Transverse colon (tissue), 4 donors: ENCODE results near the gene CDC20.

Source experiments
- EP300 ChIP-seq: sonication (generic); formaldehyde crosslinking; IDR thresholded peaks from one replicate; pipeline ENCODE4 v1.6.1; 2017; ENCODE audit warnings: antibody characterized with exemption, low read depth
- POLR2A ChIP-seq: fragments of 450-650 bp; IDR thresholded peaks from one replicate; pipeline ENCODE4 v1.6.1; 2016; ENCODE audit warnings: antibody characterized with exemption, mild to moderate bottlenecking, moderate library complexity
- POLR2AphosphoS5 ChIP-seq, 3 donors: sonication (generic); formaldehyde crosslinking; IDR thresholded peaks; one replicate each; pipeline ENCODE4 v1.6.1; 2016; ENCODE audit warnings: antibody characterized with exemption in 3 of 3
- TF ChIP-seq, protein P1 (sequence below), 5 experiments: fragments of 200-600 bp in 3 of 5; fragments of 450-650 bp in 2 of 5; sonication (generic) in 3 of 5; IDR thresholded peaks; 1 replicate in 2 of 5; 2 replicates in 3 of 5; pipeline ENCODE4 v1.5.1; 2016 to 2017; ENCODE audit warnings: antibody characterized with exemption in 5 of 5, inconsistent platforms in 3 of 5, mild to moderate bottlenecking in 2 of 5, moderate library complexity in 1 of 5

GRCh38 chr1:43377831-43378230, 19.1 kb downstream of the CDC20 start:
- TF ChIP-seq EP300 (no peak), POLR2AphosphoS5 (IDR thresholded peaks at IDR 0.05) (no peak), POLR2A (no peak)
- TF ChIP-seq, protein P1, sequence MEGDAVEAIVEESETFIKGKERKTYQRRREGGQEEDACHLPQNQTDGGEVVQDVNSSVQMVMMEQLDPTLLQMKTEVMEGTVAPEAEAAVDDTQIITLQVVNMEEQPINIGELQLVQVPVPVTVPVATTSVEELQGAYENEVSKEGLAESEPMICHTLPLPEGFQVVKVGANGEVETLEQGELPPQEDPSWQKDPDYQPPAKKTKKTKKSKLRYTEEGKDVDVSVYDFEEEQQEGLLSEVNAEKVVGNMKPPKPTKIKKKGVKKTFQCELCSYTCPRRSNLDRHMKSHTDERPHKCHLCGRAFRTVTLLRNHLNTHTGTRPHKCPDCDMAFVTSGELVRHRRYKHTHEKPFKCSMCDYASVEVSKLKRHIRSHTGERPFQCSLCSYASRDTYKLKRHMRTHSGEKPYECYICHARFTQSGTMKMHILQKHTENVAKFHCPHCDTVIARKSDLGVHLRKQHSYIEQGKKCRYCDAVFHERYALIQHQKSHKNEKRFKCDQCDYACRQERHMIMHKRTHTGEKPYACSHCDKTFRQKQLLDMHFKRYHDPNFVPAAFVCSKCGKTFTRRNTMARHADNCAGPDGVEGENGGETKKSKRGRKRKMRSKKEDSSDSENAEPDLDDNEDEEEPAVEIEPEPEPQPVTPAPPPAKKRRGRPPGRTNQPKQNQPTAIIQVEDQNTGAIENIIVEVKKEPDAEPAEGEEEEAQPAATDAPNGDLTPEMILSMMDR (IDR thresholded peaks at IDR 0.05) = no peak
